IPS-15b (cell line): ENCODE measurements around the gene ZNF425.
A peak's percentile ranks its signal among the peaks of the same experiment; 100 is the strongest.
"Not testable (repeated sequence)": the region's sequence is repeated elsewhere in the genome, so short reads cannot be mapped to it uniquely, and the experiment has no call there.

Experiments
- H3K27me3 ChIP-seq: one replicate; pipeline ENCODE4 v1.6.1; 2013; ENCODE audit warnings: low read length; ENCODE audit not compliant: control insufficient read depth, insufficient read depth
- H3K36me3 ChIP-seq: one replicate; pipeline ENCODE4 v1.6.1; 2013; ENCODE audit warnings: low read length; ENCODE audit not compliant: control insufficient read depth, insufficient read depth
- H3K4me1 ChIP-seq: one replicate; pipeline ENCODE4 v1.6.1; 2013; ENCODE audit warnings: mild to moderate bottlenecking, low read length; ENCODE audit not compliant: control insufficient read depth, insufficient read depth
- H3K4me3 ChIP-seq: one replicate; pipeline ENCODE4 v1.5.1; 2013; ENCODE audit warnings: low read depth, low read length
- H3K9ac ChIP-seq: one replicate; pipeline ENCODE4 v1.6.1; 2013; ENCODE audit warnings: low read depth, mild to moderate bottlenecking, low read length
- H3K9me3 ChIP-seq: one replicate; pipeline ENCODE4 v1.6.1; 2013; ENCODE audit warnings: mild to moderate bottlenecking, low read length; ENCODE audit not compliant: control insufficient read depth, insufficient read depth

ZNF425 gene

DNA sequence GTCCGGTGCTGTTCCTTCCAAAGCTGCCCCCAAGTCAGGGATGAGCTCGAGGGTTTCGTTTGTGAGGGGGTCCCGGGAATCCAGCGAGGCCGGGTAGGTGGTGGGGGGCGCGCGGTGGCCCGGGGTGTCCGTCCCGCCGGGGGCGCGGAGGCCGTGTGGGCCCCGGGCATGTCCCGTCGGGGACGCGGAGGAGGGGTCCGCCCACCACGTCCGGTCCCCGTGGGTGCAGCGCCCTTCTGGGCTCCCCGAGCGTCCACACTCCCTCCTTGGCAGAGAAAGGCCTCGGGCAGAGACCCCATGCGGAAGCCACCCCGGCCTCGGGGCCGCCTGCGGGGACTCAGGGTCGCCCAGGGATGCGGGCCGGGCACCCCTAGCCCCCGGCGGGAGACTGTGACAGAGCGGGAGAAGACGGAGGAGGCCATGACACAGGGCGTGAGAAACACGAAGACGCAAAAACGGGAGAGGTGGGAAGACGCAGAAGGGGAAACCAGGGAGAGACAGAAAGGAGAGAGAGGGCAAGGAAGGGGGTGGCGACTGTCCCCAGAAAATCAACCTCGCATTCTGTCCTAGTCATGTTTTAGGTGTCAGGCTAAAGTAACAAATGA, 640 bp upstream of the ZNF425 start:
- H3K4me1 ChIP-seq = peaks cover 9% of the 10 kb centered on the region
- H3K36me3 ChIP-seq = peaks cover 13% of the 10 kb centered on the region
- peak overlapping the region; percentile 100 for H3K4me3 ChIP-seq
- no peaks in the 10 kb centered on the region for H3K27me3 ChIP-seq
- H3K9ac ChIP-seq = peak overlapping the region; percentile 96
- H3K9me3 ChIP-seq = no peaks in the 10 kb centered on the region

- H3K9me3 ChIP-seq = no peaks in the 10 kb centered on the region
- peak overlapping the region; percentile 100 for H3K4me3 ChIP-seq
- H3K27me3 ChIP-seq = no peaks in the 10 kb centered on the region
- H3K9ac ChIP-seq = peak overlapping the region; percentile 96
- peaks cover 9% of the 10 kb centered on the region for H3K4me1 ChIP-seq
- peaks cover 9% of the 10 kb centered on the region for H3K36me3 ChIP-seq
Measured at GRCh38 chr7:149125189-149125862, 798 bp downstream of the ZNF425 start.

DNA sequence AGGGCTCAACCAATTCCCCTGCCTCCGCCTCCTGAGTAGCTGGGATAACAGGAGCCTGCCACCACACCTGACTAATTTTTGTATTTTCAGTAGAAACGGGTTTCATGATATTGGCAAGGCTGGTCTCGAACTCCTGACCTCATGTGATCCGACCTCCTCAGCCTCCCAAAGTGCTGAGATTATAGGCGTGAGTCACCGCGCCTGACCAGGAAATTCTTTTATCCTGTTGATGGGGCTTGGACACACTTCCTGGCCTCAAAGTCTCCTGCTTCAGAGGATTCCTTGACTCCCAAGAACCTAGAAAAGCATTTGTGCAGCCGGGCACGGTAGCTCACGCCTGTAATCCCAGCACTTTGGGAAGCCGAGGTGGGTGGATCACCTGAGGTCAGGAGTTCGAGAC, 16.2 kb downstream of the ZNF425 start:
- no peak overlapping the region for H3K4me3 ChIP-seq
- no peaks in the 10 kb centered on the region for H3K4me1 ChIP-seq
- H3K9ac ChIP-seq = no peak overlapping the region
- H3K9me3 ChIP-seq = no peaks in the 10 kb centered on the region
- H3K27me3 ChIP-seq = no peaks in the 10 kb centered on the region
- no peaks in the 10 kb centered on the region for H3K36me3 ChIP-seq

DNA sequence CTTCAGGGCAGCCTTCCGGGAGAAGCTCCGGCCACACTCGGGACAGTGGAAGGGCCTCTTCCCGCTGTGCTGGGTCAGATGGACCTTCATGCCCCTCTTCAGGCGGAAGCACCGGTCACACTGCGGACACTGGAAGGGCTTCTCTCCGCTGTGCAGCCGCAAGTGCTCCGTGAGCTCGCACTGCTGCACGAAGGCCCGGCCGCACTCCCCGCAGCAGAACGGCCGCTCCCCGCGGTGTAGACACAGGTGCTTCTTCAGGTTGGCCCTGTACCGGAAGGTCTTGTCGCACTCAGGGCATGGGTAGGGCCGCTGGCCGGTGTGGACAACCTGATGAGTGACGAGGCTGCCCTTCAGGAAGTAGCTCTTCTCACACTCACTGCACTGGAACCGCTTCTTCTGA, 21.4 kb downstream of the ZNF425 start:
- no peaks in the 10 kb centered on the region for H3K27me3 ChIP-seq
- no peaks in the 10 kb centered on the region for H3K4me1 ChIP-seq
- H3K9ac ChIP-seq = no peak overlapping the region
- H3K4me3 ChIP-seq = no peak overlapping the region
- peaks cover 11% of the 10 kb centered on the region for H3K36me3 ChIP-seq
- no peaks in the 10 kb centered on the region for H3K9me3 ChIP-seq

DNA sequence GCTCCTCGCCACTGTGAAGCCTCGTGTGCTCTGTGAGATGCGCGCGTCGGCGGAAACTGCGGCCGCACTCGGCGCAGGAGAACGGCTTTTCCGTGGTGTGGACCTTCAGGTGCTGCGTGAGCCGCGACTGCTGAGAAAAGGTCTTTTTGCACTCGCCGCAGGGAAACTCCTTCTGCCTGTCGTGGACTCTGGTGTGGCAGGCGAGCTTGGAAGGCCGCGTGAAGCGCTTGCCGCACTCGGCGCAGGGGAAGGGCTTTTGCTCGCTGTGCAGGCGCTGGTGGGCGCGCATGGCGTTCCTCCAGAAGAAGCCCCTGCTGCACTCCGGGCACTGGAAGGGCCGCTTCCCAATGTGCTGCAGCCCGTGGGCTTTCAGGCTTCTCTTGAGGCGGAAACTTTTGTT, 21.9 kb downstream of the ZNF425 start:
- no peak overlapping the region for H3K9ac ChIP-seq
- H3K27me3 ChIP-seq = no peaks in the 10 kb centered on the region
- H3K36me3 ChIP-seq = peaks cover 11% of the 10 kb centered on the region
- H3K9me3 ChIP-seq = no peaks in the 10 kb centered on the region
- H3K4me3 ChIP-seq = no peak overlapping the region
- no peaks in the 10 kb centered on the region for H3K4me1 ChIP-seq

DNA sequence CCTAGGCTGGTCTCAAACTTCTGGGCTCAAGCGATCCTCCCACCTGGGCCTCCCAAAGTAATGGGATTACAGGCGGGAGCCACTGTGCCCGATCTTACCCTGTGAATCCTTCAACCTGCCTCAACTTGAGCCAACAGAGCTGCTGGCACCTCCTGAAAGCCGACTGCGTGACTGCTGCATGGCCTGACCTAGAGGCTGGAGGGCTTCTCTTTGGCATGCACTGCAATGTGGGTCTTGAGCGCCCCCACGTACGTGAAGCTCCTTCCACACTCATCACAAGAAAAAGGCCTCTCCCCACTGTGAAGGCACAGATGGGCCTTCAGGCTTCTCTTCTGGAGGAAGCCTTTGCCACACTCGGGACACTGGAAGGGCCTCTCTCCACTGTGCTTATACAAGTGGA, 22.7 kb downstream of the ZNF425 start:
- Histone ChIP-seq H3K36me3 (peaks cover 11% of the 10 kb centered on the region), H3K9ac (no peak overlapping the region), H3K27me3 (no peaks in the 10 kb centered on the region), H3K4me1 (no peaks in the 10 kb centered on the region), H3K4me3 (no peak overlapping the region), H3K9me3 (no peaks in the 10 kb centered on the region)

DNA sequence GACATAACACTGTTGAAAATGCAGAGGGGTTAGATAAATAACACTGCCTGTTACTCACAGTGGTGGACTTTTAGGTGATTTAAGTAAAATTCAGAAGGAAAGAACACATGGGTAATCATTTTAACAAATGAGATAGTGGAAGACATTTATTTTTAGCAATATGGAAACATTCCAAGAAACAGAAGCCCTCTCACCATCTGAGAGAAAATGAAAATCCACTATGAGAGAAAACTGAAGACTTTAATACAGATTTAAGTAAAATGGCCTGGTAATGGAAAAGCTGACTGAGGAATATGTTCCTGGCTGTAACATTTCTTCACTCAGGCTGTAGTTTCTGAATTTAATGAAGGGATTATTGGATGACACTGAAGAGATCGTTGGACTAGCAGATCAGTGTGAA, 23.5 kb downstream of the ZNF425 start:
- Histone ChIP-seq H3K36me3 (peaks cover 11% of the 10 kb centered on the region), H3K4me3 (no peak overlapping the region), H3K4me1 (no peaks in the 10 kb centered on the region), H3K9ac (no peak overlapping the region), H3K27me3 (no peaks in the 10 kb centered on the region), H3K9me3 (no peaks in the 10 kb centered on the region)

- H3K9ac ChIP-seq = no peak overlapping the region
- H3K27me3 ChIP-seq = no peaks in the 10 kb centered on the region
- no peaks in the 10 kb centered on the region for H3K9me3 ChIP-seq
- no peaks in the 10 kb centered on the region for H3K4me1 ChIP-seq
- H3K4me3 ChIP-seq = no peak overlapping the region
- H3K36me3 ChIP-seq = peaks cover 11% of the 10 kb centered on the region
Measured at GRCh38 chr7:149100821-149101220, 25.3 kb downstream of the ZNF425 start.

GRCh38 chr7:149099058-149099457, 27.1 kb downstream of the ZNF425 start:
- Histone ChIP-seq H3K9me3 (no peaks in the 10 kb centered on the region), H3K4me1 (no peaks in the 10 kb centered on the region), H3K27me3 (no peaks in the 10 kb centered on the region), H3K4me3 (no peak overlapping the region), H3K9ac (no peak overlapping the region), H3K36me3 (peaks cover 5% of the 10 kb centered on the region)

- H3K36me3 ChIP-seq = no peaks in the 10 kb centered on the region
- no peak overlapping the region for H3K9ac ChIP-seq
- no peaks in the 10 kb centered on the region for H3K27me3 ChIP-seq
- H3K4me1 ChIP-seq = peaks cover 2% of the 10 kb centered on the region
- H3K9me3 ChIP-seq = no peaks in the 10 kb centered on the region
- no peak overlapping the region for H3K4me3 ChIP-seq
Measured at GRCh38 chr7:149097088-149097487, 29.0 kb downstream of the ZNF425 start.

- no peaks in the 10 kb centered on the region for H3K27me3 ChIP-seq
- no peak overlapping the region for H3K4me3 ChIP-seq
- no peaks in the 10 kb centered on the region for H3K9me3 ChIP-seq
- no peak overlapping the region for H3K9ac ChIP-seq
- H3K36me3 ChIP-seq = no peaks in the 10 kb centered on the region
- peaks cover 2% of the 10 kb centered on the region for H3K4me1 ChIP-seq
Measured at GRCh38 chr7:149093228-149093627, 32.9 kb downstream of the ZNF425 start.

DNA sequence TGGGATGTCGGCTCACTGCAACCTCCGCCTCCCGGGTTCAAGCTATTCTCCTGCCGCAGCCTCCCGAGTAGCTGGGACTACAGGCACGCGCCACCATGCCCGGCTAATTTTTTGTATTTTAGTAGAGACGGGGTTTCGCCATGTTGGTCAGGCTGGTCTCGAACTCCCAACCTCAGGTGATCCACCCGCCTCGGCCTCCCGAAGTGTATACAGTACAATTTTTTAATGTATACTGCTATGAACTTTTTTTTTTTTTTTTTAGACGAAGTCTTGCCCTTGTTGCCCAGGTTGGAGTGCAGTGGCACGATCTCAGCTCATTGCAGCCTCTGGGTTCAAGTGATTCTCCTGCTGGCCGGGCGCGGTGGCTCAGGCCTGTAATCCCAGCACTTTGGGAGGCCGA, 33.9 kb downstream of the ZNF425 start:
- H3K36me3 ChIP-seq, H3K27me3 ChIP-seq, H3K9ac ChIP-seq, H3K4me1 ChIP-seq, H3K4me3 ChIP-seq, H3K9me3 ChIP-seq: not testable (repeated sequence)
